NCI-H510A (cell line): ENCODE measurements around the gene HSD17B10.
A peak's percentile ranks its signal among the peaks of the same experiment; 100 is the strongest.
"Not testable (repeated sequence)": the region's sequence is repeated elsewhere in the genome, so short reads cannot be mapped to it uniquely, and the experiment has no call there.

Experiments used
- DNase-seq: peaks from one replicate; lab custom pipeline; 2025; lab: John Stamatoyannopoulos, UW

HSD17B10 gene

DNA sequence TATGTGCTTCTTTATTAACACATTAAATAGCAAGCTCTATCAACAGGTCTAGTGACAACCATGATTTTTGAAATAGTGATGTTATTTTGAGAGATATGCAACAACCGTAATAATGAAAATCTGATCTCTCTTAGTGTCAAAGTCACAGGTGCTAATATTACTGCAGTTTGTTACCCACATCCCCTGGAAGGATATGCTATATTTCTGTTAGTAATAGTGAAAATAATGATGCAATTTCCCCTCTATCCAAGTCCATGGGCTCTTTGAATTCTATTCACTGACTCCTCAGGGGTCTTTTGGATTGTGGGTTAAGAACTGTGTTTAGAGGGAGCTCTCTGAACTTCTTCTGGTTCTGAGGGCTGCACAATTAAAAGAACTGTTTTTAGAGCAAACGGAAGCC lies 3.0 kb upstream of the HSD17B10 start:
- DNase-seq, result no peak

GRCh38 chrX:53435997-53436396 lies 1.8 kb upstream of the HSD17B10 start:
- DNase-seq, result peak; percentile 31

GRCh38 chrX:53430231-53430630 lies 3.9 kb downstream of the HSD17B10 start:
- DNase-seq, result no peak

DNA sequence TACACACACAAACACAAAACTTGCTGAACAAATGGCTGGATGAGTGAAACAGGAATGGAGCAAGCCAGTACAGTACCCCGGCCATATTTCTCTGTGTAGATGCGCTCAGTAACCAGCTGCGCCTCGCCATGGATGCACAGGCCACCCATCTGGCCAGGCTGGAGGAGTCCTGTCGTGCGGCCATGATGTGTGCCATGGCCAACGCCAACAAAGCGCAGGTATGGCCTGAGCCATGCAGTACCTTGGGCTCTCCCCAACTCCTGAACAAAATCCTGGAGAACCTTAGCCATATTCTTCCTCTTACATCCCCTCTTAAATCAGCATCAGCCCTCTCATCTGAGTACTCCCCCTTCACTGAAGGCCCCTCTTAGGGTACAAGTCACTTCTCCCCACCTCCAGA lies 4.4 kb downstream of the HSD17B10 start:
- DNase-seq, result no peak

DNA sequence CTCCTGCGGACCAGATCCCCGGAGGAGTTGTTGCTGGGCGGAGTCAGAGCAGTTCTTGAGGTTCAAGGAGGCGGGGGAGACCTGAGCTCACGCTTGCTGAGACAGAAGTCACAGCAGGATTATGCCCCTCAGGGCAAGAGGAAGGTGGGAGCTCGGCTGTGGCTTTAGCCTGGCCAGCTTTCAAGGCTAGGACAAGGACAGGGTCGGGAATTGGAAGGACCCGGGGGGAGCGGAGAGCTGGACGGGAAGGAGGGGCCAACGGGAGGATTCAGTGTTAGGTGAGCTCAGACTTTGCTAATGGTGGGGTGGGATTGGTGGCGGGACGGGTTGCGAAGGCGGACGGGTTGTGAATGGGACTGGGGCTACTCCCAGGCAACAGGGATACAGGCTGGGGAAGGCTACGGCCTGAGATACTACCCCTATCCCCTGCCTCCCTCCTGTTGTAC lies 11.3 kb downstream of the HSD17B10 start, which contains the start of gene RIBC1:
Gene RIBC1 (plus strand): TSS at position 13 of the 446 bp plus-strand sequence. CDS start 3,404 bp downstream, outside the sequence.
- DNase-seq, result peak; percentile 36

- peak; percentile 90 for DNase-seq
These were observed 11.9 kb downstream of the HSD17B10 start, which contains the start of gene SMC1A for GRCh38 chrX:53422086-53422860. SMC1A (minus strand) TSS chrX:53422654; CDS start chrX:53422600, 54 bp downstream.

DNA sequence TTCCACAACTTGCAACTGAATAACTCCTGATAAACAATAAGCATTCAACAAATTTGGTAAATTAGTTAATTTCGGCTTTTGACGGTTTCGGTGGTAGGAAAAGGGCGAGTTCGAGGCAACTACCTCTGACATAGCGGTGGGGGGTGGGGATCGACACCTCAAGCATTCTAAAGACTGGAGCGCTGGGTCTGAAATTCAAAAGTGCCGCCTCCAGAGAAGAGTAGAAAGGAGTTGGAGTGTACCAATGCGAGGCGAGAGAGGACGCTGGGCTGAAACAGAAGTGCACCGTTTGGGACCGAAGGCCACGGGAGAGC lies 12.4 kb downstream of the HSD17B10 start:
- DNase-seq, result no peak

DNA sequence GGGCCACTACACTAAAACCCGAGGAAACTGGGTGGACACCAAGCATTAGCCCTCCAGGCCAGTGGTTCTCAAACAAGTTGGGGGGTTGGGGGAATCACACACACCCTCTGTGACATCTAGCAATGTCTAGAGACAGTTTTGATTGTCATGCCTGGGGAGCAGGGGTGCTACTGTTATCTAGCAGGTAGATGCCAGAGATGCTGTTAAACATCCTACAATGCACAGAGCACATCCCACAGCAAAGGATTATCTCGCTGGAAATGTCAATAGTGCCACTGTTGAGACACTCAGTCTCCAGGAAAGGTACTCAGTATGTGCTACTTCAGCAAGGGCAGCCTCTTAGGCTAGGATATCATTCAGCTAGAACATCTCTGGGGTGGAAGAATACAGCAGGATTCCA lies 13.0 kb downstream of the HSD17B10 start:
- no peak for DNase-seq

GRCh38 chrX:53420351-53420750 lies 13.8 kb downstream of the HSD17B10 start:
- DNase-seq, result not testable (repeated sequence)

DNA sequence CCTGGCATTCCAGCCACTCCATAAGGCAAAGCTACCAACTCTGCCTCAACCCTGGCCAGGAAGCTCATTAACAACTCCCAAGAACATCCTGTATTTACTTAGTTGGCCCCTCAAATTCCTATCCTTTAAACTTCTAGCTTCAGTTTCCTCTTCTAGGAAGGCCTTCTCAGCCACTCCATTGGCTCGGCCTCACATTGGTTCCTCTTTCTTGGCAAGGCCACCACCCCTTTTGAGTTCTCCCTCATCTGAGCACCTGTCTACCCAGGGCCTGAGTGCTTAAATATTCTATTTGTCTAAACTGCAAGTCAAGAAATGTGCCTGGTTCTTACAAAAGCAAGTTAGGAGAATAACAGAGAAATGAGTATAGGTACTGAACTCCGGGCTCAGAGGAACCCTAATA lies 21.7 kb downstream of the HSD17B10 start:
- DNase-seq, result no peak

GRCh38 chrX:53403535-53403934 lies 30.6 kb downstream of the HSD17B10 start:
- DNase-seq, result no peak

- DNase-seq, result no peak
These were observed 36.0 kb downstream of the HSD17B10 start for GRCh38 chrX:53398216-53398615.

DNA sequence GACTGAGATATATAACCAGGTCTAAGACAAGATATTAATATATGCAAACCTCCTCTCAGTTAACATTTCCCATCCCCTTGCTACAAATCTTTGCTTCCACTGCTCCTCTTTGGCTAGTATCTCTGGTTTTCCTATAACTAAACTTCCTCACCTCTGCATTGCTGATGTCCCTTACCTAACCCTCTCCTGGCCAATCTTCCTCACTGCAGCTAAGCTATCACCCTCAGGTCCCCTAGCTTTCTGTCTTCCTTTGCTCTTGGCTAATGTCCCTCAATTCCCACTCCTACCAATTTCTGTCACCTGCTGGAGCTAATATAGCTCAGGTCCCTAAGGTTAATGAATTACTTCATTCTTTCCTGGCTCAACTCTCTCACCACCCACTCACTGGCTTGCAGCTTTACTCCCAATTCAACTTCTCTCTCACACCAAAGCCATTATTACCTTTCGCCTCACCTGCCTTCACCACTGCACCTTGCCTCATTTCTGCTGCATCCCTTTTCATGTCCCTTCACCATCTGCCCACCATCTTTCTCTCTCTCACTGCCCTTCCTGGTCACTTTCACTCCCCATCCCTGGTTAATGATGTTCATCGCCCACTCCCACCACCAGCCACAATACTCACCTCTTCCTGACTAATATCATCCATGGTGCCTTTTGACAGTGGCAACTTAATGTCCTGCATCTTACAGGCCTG lies 38.4 kb downstream of the HSD17B10 start:
- DNase-seq, result no peak

- DNase-seq, result no peak
These were observed 50.6 kb downstream of the HSD17B10 start for GRCh38 chrX:53383376-53384076.
